GM23338 (cell line): ENCODE results near the gene ELMO2.

ENCODE experiments used
- CREB1 ChIP-seq: fragments of 250-450 bp; sonication (Bioruptor Pico); IDR thresholded peaks from 2 replicates; pipeline ENCODE4 v1.5.0; 2020; ENCODE audit warnings: low read depth, mild to moderate bottlenecking, moderate library complexity
- CTCF ChIP-seq, 2 experiments: fragments of 200-600 bp in 1 of 2; sonication (generic) in 1 of 2; conservative IDR thresholded peaks; 2 replicates each; pipeline versions ENCODE4 v1.5.1 to v1.6.1; 2016 to 2017; ENCODE audit warnings: antibody characterized with exemption in 2 of 2, low read depth in 2 of 2, mild to moderate bottlenecking in 2 of 2, moderate library complexity in 1 of 2
- ETS1 ChIP-seq: IDR thresholded peaks from 2 replicates; pipeline ENCODE4 v1.6.1; 2016; ENCODE audit warnings: antibody characterized with exemption
- EZH2 ChIP-seq: fragments of 200-600 bp; sonication (generic); IDR thresholded peaks from one replicate; pipeline ENCODE4 v1.8.0; 2017; ENCODE audit warnings: antibody characterized with exemption, mild to moderate bottlenecking, low read depth; ENCODE audit not compliant: unreplicated experiment
- EZH2phosphoT487 ChIP-seq: fragments of 200-600 bp; sonication (generic); IDR thresholded peaks from one replicate; pipeline ENCODE4 v1.8.1; 2018; ENCODE audit warnings: antibody characterized with exemption; ENCODE audit not compliant: unreplicated experiment
- JUNB ChIP-seq: IDR thresholded peaks from one replicate; pipeline ENCODE4 v1.6.1; 2016; ENCODE audit warnings: antibody characterized with exemption; ENCODE audit not compliant: unreplicated experiment
- POLR2AphosphoS5 ChIP-seq: IDR thresholded peaks from 2 replicates; pipeline ENCODE4 v1.6.1; 2016; ENCODE audit warnings: antibody characterized with exemption, low read depth
- REST ChIP-seq: IDR thresholded peaks from one replicate; pipeline ENCODE4 v1.6.1; 2018; ENCODE audit warnings: antibody characterized with exemption; ENCODE audit not compliant: unreplicated experiment
- STAT1 ChIP-seq: IDR thresholded peaks from one replicate; pipeline ENCODE4 v1.6.1; 2016; ENCODE audit warnings: antibody characterized with exemption; ENCODE audit not compliant: unreplicated experiment
- ZNF114 ChIP-seq: fragments of 250-450 bp; sonication (Bioruptor Pico); IDR thresholded peaks from 2 replicates; pipeline ENCODE4 v1.5.0; 2020; ENCODE audit warnings: mild to moderate bottlenecking, moderate library complexity
- ZNF331 ChIP-seq: fragments of 250-450 bp; sonication (Bioruptor Pico); IDR thresholded peaks from 2 replicates; pipeline ENCODE4 v1.5.0; 2020; ENCODE audit warnings: low read depth, mild to moderate bottlenecking, moderate library complexity
- ZNF462 ChIP-seq: fragments of 250-450 bp; sonication (Bioruptor Pico); IDR thresholded peaks from 2 replicates; pipeline ENCODE4 v1.5.0; 2020; ENCODE audit warnings: mild to moderate bottlenecking, moderate library complexity

- TF ChIP-seq CTCF (conservative IDR thresholded peaks at IDR 0.05; ENCODE audit: low read depth in 2 of 2) = no peak
- no peak for TF ChIP-seq REST
- no peak for TF ChIP-seq POLR2AphosphoS5
- no peak for TF ChIP-seq CREB1 (CRISPR knock-in tag)
- no peak for TF ChIP-seq EZH2phosphoT487
- TF ChIP-seq ZNF331 (CRISPR knock-in tag) = no peak
- no peak for TF ChIP-seq EZH2
- no peak for TF ChIP-seq STAT1
- no peak for TF ChIP-seq ETS1
- no peak for TF ChIP-seq ZNF114
- TF ChIP-seq ZNF462 (CRISPR knock-in tag) = no peak
- TF ChIP-seq JUNB = no peak
Observed at GRCh38 chr20:46350986-46351267, 55.5 kb downstream of the ELMO2 start.
